GM19023 (cell line): Measurements from ENCODE around the gene XRCC3.

Experiments used
- ATAC-seq: cut with Tn5 transposase; IDR thresholded peaks from one replicate; pipeline ENCODE4 v1.9.1; 2021; ENCODE audit warnings: mild to moderate bottlenecking, moderate library complexity; ENCODE audit not compliant: unreplicated experiment

XRCC3 gene

DNA sequence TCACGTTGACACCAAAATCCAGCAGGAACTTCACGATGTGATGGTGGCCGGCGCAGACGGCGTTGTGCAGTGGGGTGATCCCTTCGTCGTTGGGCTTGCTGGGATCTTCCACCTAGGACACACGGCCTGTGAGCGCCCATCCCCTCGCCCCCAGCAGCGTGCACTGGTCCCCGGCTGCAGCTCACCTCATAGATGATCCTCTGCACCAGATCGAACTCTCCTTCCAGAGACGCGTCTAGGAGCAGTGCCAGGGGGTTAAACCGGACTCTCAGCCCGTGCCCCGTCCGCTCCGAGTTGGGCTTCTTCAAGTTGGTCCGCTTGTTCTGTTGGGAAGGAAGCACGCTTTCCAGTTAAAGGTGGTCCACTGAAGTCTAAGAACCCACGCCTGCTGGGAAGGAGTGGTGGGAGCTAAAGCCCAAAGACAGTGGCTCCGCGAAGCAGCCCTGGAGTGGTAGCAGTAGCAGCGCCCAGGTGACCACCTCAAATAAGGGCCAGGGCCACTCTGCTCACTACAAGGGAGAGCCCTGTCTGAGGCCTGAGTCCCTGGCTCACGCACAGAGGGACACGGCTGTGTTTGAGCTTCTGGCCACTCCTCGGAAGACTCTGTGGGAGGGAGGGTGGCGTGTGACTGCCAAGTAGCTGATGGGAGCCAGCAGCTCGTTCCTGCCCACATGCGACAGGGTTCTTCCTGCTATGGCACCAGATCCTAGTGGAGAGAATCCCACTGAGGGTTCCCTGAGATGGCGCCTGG is 23.6 kb upstream of the XRCC3 start:
- ATAC-seq: no peak

DNA sequence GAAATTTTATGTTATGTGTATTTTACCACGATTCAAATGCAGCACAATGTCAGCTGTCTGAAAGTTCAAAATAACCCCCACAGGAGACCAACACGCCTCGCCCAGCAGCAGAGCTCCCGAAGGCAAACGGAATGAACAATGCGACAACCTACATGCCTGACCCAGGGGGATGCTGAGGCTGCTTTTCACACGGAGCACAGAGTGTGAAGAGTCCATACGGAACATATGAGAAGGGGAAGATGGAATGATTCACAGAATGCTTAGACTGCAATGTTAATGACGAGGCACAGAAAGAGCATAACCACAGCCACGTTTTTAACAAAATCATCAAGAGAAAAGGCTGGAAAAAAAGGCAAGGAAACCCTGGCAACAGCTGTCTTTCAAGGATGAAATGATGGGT is 22.9 kb upstream of the XRCC3 start:
- ATAC-seq: no peak

DNA sequence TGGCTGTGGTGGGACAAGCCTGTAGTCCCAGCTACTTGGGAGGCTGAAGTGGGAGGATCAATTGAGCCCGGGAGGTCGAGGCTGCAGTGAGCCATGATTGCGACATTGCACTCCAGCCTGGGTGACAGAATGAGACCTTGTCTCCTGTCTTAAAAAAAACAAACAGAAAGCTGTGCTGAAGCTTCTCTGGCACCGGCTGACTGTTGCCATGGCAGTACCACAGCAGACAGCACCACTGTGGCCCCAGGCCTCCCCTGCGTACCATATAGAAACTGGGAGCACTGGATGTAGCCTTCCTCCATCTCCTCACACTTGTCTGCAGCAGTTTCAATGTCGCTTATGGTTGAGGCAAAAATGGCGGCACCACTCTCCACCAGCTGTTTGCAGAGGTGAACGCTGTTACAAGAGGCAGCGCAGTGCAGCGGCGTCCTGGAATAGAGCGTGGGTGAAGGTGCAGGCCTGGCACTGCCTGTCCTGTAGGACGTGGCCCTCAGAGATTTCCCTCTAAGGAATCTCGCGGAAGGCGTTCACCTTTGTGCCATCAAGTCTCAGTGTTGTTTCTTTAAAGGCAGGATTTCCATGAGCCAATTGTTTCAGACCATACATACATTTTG is 22.3 kb upstream of the XRCC3 start:
- ATAC-seq: no peak

DNA sequence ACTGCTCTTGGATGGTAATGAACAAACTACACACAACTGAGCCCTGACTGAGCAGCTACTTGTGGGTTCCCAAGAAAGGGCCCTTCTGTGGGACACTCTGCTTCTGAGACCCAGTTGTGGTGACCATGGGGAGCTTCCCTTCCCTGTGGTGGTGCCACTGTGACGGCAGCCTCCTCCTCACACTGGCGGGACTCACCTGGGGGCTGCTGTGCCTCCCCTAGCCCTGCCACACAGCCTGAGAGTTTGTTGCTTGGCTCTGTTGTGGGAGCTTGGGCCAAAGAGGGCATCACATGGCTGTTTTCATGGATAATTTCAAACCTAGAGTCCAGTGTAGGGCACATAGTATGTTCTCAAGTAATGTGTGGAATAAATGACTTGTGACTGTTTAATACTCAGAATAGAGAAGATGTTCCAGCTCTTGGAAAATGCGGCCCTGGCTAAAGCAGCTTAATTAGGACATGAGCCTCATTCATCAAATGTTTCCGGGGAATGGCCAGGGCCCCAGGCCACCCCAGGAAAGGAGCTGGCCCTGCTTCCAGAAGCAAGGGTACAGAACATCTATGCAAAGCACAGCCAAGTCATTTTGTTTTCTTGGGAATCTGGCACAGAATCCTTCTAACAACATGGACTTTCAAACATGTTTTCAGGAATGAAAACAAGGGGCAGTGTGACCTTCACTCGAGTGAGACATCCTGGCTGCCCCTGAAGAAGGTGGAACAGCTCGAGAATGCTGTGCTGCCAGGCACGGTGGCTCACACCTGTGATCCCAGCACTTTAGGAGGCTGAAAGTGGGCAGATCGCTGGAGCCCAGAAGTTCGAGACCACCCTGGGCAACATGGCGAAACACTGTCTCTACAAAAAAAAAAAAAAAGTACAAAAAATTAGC is 21.5 kb upstream of the XRCC3 start:
- ATAC-seq: no peak

DNA sequence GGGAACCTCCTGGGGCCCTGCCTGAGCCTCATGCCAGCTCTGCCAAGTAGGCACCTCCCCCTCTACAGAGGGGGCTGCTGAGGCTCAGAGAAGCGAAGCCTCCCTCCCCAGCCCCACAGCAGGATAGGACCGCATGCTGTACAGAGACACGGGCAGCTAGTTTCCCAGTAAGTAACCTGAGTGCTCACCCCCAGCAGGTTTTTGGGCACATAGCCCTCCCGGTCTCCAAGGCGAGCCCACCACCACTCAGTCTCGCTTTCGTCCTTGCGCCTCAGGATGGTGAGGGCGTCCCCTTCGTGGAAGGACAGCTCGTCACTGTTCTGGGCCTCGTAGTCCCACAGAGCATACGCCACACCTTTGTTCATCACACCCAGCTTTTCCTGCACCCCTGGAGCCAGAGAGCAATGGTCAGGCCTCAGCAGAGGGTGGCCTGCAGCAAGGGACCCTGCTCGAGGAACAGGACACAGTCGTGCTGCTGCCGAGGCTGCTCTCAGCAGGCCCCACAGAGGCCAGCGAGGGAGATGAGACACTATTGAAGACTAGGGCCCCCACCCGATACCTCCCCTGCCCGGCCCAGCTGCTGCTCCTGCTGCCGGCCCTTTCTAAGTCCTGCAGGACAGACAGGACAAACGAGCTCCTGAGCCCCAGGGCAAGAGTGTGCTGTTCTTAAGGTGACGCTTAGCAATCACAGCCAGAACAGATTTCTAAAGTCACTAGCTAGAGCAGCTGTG is 20.7 kb upstream of the XRCC3 start:
- no peak for ATAC-seq

DNA sequence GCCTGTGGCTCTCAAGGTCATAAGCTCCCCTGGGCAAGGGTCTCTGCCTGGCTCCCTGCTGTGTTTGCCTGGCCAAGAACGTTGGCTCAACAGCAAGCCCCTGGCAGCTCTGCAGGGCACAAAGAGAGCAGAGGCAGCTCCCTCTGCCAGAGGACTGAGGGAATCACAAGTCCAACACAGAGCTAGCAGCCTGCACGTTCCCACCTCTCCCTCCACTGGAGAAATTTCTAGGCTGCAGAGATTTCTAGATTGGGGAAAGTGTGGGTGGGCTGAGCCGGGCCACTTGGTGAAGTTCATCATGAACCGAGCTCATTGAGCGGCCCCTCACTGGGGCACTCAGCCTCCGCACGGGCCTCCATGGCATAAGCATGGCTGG is 20.2 kb upstream of the XRCC3 start:
- ATAC-seq: no peak

DNA sequence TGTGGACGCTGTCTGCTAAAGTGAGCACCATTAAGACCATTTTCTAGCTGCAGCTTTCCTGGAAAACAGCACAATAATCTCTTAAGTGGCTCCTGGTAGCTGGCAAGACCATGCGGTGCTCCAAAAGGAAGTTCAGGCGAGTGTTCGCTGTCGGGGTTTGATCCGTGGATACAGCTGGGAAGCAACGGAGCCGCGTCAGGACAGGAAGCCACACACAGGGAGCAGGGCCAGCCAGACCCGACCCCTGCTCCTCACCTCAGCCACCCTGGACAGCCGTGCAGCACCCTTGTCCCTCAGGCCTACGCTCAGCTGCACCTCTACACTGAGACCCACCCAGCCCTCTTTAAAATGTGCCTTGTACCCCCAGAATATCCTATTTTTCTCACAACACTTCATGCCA is 19.8 kb upstream of the XRCC3 start:
- no peak for ATAC-seq

DNA sequence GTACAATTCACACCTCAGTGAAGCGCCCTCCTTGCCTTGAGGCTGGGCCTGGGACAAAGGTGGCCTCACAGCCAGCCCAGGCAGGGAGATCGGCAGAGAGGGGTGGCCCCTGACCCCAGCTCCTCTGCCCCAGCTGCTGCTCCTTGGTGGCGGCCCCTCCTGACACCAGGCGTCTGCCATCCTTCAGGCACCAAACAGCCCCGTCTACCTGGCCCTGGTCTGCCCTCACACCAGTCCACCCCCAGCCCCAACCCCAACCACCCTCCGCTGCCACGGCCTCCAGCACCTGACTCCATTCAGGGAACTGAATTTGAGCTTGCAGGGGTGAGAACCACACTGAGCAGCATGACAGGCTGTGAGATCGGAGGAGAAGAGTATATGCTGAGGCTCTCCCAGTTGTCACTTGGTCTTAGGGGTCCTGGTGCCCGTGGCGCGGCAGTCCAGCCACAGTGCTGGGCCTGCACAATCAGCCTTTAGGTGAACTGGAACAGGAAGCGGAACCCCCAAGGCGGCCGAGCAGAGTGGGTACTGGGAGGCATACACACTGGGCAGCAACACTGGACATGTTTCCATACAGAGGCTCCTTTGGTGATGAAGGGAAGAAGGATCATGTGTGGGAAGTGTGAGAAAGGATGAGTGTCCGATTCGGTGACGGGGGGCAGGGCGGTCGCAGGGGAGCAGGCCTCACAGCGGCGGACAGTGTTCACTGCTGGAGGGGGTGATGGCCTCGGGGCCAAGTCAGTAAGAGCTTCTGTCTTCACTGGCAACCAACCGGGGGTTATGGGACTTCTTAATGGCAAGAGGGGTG is 19.0 kb upstream of the XRCC3 start:
- ATAC-seq: no peak

DNA sequence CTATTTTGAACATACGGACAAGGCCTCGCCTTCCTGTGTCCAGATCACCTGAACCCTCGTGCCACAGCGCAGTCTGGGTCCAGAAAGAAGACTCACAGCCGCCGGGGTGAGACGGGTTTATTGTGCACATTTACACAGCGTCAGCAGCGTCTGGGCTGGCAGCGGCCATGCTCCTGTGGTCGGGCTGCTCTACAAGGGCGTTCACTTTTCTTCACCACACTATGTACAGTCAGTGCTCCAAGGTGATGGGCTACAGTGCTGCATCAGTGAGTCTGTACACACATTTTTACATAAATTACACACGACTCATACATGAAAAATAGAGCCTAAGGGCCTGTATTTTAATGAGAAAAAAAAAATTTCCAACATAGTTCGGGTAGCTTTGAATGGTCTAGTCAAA is 18.4 kb upstream of the XRCC3 start:
- no peak for ATAC-seq

DNA sequence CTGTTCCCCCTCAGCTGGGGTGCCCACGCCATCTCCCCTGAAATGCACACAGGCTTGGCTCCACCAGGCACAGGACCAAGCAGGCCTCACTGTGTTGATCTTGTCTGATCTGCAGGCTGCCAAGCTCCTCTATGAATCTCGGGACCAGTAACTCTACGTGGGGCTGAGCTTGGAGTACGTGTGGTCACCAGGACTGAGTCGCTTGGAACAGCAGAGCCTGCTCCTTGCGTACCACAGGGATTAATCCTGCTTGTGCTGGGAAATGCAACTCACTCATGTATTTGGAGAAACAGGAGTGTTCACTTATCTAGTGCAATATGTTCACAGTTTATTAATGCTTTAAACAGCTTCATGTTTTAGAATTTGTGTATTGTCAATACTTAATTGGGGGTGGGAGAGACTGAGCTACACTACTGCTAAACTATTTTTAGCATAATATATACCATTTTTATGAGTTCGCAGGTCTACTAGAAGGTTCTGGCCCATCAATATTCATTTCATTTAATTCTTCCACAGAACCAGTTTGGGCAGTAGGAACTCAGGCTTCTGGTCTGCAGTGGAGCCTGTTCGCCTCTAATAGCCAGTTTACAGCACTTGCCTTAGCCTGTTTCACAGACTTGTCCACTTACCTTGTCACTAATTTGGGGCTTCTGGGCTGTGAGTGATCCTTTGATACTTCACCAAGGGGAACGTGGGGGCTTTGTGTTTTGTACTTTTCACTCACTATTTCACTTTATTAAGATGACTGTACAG is 17.8 kb upstream of the XRCC3 start:
- ATAC-seq: no peak

DNA sequence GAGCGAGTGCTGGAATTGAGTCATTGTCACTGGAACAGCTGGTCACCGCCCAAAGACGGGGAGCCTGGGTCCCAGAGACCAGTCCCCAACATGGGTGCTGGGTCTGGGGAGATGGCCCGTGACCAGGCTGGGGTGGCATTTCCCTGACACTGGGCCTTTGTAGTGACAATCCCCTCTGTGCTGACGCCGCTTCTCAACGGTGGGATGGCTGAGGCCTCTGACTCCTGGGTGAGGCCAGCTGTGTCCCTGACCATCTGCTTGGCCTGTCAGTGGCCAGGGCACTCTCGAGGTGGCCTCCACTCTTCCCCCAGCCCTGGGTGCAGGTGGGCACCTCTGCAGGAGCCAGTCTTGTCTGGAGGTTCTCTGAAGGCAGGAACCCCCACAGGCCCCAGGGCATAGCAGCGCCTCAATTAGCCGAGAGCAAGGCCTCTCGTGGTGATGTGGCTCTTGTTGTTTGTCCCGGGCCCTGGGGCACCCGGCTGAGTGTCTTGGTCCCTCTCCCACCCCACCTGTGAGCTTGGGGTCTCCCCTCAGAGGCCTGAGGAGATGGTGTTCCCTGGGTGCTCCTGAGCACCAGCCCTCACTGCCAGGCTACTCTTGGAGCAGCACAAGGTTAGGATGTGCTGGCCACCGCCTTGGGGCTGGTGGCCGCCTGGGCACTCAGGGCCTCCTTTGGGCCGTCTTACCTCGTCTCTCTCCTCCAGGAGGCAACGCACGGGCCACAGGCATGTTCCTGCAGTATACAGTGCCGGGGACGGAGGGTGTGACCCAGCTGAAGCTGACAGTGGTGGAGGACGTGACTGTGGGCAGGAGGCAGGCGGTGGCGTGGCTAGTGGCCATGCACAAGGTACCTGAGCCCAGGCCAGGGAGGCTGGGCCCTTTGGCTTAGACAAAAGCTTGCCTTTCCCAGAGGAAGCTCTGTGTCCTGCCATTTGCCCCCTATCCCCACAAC is 16.9 kb upstream of the XRCC3 start:
- no peak for ATAC-seq

DNA sequence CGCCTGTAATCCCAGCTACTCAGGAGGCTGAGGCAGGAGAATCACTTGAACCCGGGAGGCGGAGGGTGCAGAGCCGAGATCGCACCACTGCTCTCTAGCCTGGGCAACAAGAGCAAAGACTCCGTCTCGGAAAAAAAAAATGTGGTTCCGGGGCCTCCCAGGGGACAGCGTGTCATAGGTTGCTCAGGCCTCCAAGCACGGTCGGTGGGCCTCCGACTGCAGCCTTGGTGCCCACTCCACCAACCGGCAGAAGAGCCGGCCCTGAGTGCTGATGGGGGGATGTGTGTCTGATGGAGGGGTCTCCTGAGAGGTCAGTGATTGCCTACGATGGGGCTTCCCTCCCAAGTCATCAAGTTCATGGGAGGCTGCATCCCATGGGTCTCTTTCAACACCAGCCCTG is 16.2 kb upstream of the XRCC3 start:
- ATAC-seq: no peak

DNA sequence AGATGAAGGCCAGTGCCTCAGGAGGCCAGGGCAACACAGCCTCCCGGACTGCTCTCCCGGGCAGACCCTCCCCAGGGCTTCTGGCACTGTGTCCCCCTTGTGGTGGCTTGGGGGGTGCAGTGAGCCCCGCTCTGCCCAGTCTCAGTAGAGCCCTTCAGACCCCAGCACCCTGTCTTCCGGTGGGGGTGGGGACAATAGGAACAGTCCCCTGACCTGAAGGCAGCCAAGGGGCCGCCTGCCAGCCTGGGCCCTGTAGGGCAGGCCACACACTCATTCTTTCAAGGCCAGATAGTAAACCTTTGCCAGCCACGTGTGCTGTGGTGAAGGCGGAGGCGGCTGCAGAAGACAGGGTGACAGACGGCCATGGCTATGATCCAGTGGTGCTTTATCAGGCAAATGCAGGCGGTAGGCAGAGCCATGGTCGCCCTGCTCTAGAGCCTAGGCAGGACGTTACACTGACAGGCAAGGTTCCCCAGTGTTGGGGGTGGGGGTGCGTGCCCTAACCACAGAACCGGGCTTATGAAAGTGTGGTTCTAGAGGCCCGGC is 15.3 kb upstream of the XRCC3 start:
- ATAC-seq: no peak

DNA sequence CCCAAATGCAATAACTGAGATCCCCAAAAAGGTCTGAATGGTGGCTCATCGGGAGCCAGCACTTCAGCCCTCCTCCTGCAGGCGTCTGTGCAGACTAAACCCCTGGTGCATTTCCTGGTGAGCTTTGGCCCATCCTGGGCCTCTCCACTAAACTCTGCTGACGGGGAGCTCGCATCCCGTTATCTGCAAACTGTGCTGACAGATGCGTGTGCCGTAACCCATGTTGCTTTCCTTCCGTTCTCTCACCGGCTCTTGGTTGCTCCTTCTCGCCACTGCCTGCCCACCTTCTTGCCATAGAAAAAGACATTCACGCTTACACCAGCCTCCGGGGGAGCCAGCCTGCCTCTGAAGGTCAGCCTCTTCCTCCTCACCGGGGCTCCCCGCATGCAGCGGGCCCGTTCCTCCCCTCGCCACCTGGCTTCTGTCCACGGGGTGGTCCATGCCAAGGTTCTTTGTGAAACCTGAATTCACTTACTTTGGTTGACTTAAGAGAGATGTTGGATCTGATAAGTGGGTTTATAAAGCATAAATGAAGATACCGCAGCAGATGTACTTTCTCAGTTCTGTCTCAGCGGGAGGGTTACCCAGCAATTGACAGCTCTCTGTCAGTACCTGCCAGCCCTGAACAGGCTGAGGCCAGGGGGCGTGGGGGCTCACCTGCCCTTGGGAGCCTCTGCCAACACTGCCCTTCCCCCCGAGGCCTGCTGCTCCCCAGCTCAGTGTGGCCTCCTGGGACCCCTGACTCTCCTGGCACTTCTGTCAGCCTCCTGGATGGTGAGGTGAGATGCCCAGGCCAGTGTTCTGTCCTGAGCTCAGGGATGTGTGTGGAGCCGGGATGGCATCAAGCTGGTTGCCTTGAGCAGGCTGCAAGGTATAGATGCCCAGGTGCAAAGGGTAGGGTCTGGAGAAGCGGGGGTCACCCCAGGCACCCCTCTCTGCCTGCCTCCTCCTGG is 14.5 kb upstream of the XRCC3 start:
- no peak for ATAC-seq

DNA sequence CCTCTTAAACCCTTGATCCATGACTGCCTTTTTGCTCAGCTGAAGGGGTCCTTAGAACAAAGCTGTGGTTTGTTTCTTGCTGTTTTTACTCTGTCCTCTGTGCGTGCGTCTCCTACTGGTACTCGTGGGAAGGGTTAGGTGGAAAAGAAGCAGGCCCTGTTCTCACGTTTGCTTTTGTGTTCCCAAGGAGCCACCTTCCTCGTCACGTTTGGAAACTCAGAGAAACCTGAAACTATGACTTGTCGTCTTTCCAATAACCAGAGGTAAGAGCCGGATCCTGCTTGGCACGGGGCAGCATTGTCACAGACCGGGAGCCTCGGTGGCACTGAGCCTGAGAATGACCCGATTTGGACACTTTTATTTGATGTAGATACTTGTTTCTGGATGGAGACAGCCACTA is 13.5 kb upstream of the XRCC3 start:
- no peak for ATAC-seq

DNA sequence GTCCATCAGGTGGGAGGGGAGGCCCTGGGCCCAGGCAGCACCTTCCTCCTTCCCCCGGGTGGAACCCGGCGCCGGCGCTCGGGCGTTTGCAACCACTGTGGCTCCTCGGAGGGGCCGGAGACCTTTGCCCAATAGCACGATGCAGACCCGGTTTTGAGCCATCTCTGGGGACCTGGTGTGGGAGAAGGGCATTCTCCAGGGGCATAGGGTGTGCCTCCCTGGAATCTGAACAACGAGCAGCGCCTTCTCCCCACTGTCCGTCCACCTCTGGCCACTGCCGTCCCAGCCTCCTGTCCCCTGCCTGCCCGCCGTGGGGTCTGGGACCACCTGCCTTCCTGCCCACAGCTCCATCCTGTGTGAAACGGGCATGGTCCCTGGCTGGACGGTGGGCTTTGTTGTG is 12.9 kb upstream of the XRCC3 start:
- ATAC-seq: no peak

DNA sequence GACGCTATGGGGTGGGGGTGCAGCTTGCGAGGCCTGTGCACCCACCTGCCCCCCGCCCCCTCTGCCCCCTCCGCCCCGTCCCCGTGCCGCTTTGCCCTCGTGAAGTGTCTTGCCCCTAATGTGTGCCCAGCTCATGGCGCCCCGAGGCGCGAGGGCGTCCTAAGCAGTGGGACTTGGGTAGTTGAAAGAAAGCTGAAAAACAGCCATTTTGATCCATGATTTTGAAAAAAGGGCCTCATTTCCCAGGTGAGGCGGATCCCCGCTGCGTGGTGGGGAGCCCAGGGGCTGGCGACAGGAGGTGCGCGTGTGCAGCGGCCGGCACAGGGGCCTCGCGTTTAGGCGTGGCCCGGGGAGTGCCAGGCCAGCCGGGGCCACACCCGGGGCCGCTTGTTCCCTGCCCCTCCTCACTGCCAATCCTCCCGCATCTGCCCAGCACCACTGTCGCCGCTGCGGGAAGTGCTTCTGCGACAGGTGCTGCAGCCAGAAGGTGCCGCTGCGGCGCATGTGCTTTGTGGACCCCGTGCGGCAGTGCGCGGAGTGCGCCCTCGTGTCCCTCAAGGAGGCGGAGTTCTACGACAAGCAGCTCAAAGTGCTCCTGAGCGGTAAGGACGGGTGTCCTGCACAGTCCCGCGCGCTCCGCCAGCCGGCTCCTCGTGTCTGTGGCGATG is 12.2 kb upstream of the XRCC3 start:
- ATAC-seq: no peak
